ENCODE measurements around the gene C2orf66. TPM values are rescaled to one million over a fixed set of nuclear protein-coding genes. Genes with fewer than 3 reads are reported as not detected.

The C2orf66 gene
- total RNA-seq, 4 donors from 2014 or later, result 0.68 TPM; not detected in 3

DNA sequence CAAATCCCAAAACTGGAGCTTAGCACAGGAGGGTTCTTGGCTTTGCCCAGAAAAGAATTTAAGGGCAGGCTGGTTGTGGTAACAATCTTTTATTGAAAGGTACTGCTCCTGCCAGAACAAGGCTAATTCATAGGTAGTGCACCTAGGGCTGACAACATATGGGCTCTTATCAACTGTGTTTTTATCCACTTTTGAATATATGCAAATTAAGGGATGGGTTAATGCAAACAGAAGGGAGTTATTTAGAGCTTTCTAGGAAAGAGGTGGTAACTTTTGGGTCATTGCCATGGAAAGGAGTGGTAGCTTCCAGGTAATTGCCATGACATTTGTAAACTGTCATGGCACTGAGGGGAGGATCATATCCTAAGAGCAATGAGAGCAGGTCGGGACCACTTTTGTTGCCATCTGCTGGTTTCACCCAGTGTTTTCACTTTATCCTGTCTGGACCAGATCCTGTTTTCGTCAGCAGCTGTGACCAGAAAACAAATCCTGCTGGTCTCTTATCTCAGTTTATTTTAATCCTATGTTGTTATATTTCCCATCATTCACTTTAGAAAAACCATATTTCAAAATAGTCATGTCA, 981 bp downstream of the C2orf66 start:
- TF ChIP-seq, protein P1, sequence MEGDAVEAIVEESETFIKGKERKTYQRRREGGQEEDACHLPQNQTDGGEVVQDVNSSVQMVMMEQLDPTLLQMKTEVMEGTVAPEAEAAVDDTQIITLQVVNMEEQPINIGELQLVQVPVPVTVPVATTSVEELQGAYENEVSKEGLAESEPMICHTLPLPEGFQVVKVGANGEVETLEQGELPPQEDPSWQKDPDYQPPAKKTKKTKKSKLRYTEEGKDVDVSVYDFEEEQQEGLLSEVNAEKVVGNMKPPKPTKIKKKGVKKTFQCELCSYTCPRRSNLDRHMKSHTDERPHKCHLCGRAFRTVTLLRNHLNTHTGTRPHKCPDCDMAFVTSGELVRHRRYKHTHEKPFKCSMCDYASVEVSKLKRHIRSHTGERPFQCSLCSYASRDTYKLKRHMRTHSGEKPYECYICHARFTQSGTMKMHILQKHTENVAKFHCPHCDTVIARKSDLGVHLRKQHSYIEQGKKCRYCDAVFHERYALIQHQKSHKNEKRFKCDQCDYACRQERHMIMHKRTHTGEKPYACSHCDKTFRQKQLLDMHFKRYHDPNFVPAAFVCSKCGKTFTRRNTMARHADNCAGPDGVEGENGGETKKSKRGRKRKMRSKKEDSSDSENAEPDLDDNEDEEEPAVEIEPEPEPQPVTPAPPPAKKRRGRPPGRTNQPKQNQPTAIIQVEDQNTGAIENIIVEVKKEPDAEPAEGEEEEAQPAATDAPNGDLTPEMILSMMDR (IDR thresholded peaks at IDR 0.05; ENCODE audit: low read depth), result no peak

DNA sequence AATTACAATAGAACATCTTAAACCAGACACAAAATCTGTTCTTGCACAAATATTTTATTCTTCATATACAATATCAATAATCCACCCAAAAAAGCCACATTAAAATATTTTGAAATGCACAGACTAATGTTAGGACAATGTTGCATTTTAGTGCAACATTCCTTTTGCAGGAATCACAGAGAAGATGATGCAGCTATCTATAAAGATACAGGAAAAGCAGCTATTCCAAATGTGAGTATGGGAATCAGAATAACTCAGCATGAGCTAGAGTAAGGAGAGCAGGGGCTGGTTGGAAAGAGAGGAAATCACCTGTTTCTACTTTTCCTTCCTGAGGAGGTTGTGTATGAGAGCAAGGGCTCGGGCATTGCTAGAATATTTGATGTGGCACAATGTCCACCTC, 4.8 kb downstream of the C2orf66 start:
- TF ChIP-seq, protein P1 (IDR thresholded peaks at IDR 0.05; ENCODE audit: low read depth), result no peak

DNA sequence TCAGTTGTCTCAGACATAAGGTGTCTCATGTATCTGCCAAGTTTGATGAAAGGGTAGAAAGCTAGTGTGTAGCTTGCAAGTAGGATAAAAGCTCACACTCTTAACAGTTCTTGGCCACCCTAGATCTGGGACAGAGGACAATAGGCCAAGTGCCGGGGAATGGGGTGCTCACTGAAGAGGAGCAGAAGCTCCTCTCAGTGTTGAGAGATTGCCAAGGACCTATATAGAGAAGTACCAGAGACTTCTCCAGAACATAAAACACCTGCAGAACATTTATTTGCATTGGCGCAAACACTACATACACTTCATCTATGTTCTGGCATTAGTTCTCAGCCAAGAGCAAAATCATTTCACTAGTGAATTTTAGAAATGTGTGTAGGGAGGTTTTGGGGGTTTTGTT, 6.8 kb downstream of the C2orf66 start:
- TF ChIP-seq, protein P1 (IDR thresholded peaks at IDR 0.05; ENCODE audit: low read depth), result no peak

DNA sequence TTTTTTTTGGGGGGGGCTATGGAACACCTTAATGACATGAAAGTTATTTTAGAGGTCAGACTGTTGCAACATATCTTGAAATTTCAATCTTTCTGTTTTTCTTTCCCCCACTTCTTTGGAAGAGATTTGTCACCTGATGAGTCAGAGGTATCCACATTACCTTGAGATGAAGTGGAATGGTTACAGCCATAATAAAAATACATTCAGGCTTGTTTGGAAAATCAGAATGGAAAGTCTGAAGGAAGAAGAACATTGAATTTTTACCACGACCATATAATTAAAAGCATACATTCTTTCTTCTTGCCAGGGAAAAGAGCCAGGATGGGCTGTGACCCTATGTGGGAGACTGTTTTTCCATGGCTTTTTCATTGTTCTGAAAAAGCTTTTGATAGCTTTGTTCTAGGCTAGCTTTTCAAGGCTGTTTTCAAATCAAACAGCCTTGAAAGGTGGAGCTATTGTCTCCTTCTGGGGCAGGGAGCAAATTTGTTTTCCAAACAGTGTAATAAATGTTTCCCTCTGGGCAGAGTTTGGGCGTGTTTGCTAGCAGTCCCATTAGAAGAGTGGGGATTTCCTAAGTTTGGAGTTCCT, 7.4 kb downstream of the C2orf66 start:
- TF ChIP-seq, protein P1 (IDR thresholded peaks at IDR 0.05; ENCODE audit: low read depth), result no peak

DNA sequence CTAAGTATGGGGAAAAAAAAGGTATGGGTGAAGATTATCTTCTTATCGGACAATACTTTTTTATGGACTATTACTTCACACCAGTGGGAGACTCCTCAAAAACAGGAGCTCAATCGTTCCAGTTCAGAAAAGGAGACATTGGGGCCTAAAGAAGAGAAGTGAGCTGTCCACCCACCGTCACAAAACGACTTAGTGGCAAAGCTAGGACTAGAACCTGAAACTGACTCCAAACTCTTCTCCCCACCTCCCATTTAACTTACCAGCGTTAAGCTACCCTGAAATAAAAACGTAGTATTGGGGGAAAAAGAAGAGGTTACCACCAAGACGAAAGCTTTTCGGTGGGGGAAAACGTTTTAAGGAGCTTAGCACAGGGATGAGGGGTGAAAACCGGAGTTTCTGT, 10.2 kb downstream of the C2orf66 start:
- TF ChIP-seq, protein P1 (IDR thresholded peaks at IDR 0.05; ENCODE audit: low read depth), result no peak

DNA sequence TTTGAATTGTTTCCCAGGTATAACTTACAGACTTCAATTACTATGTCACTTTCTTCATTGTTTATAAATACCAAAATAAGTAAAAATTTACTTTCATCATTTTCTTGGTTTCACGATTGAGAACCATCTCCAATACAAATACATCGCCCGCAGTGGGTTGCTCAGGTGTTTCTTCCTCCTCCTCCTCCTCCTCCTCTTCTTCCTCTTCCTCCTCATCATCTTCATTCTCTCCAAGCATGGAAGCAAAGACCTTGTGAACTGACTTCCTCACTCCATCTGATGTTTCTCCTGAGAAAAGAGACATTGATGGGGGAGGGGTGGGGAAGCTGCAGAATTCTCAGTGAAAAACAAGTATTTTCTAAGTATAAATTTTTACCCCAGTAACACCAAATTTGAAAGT, 16.3 kb downstream of the C2orf66 start:
- TF ChIP-seq, protein P1 (IDR thresholded peaks at IDR 0.05; ENCODE audit: low read depth), result no peak

DNA sequence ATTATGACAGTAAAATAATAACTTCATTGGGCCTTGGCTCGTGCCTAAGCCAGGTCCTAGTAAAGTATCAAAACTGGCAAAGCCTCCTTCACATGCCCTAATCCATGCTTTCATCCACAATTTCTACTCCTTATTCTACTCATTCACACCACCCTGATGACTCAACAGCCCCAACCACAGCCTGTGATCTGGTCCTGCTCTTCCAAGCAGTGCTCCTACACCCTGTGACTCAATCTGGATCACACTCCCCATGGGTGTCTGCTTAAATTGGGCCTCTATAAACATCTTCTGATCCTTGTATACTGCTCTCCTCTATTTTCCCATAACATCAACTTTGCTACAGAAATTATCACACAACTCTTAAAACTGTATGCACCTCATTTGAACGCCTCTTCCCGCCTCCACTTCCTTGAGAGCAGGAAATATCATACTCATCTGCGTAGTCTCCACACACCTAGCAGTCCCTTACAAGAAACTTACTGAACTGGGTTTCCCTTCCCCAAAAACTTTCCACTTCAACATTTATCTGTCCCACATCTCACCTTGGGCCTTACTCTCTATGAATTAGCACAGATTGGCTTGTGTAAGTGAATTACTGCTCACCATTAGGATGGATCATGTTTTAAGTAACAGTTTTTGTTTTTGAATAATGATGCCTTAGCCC, 25.6 kb downstream of the C2orf66 start:
- TF ChIP-seq, protein P1 (IDR thresholded peaks at IDR 0.05; ENCODE audit: low read depth), result no peak
